ENCODE results near the gene CTIF.

DNA sequence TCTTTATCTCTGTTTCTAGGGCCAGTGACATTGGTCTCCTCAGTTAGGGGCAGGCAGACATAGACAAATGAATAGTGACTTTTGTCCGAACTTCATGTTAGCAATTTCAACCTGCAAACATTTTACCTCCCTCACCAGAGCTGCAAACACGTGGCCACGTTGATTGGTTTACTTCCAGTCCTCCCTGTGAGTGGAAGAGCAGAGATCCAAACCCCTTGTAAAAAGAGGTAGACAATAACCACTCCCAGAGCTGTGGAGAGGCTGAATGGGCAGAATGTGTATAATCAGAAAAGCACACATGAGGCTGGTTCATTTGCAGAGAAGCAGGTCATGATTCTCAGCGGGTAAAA lies 31.1 kb downstream of the CTIF start:
- TF ChIP-seq, protein P1, sequence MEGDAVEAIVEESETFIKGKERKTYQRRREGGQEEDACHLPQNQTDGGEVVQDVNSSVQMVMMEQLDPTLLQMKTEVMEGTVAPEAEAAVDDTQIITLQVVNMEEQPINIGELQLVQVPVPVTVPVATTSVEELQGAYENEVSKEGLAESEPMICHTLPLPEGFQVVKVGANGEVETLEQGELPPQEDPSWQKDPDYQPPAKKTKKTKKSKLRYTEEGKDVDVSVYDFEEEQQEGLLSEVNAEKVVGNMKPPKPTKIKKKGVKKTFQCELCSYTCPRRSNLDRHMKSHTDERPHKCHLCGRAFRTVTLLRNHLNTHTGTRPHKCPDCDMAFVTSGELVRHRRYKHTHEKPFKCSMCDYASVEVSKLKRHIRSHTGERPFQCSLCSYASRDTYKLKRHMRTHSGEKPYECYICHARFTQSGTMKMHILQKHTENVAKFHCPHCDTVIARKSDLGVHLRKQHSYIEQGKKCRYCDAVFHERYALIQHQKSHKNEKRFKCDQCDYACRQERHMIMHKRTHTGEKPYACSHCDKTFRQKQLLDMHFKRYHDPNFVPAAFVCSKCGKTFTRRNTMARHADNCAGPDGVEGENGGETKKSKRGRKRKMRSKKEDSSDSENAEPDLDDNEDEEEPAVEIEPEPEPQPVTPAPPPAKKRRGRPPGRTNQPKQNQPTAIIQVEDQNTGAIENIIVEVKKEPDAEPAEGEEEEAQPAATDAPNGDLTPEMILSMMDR (IDR thresholded peaks at IDR 0.05 in 8 of 11, conservative IDR thresholded peaks at IDR 0.05 in 3 of 11), result no peak
- TF ChIP-seq POLR2AphosphoS5 (IDR thresholded peaks at IDR 0.05), result no peak
- no peak for TF ChIP-seq POLR2A (IDR thresholded peaks at IDR 0.05)
